SK-N-MC (cell line): Measurements from ENCODE around the gene TMEM163.

Experiments
- EZH2 ChIP-seq: fragments of 200-600 bp; sonication (generic); IDR thresholded peaks from one replicate; pipeline ENCODE4 v1.6.1; 2017; ENCODE audit warnings: antibody characterized with exemption
- FOXP2 ChIP-seq: optimal IDR thresholded peaks from 2 replicates; pipeline ENCODE3; 2011; ENCODE audit warnings: mild to moderate bottlenecking, moderate library complexity; ENCODE audit not compliant: insufficient read depth; ENCODE audit errors: extremely low read length, control extremely low read depth
- POLR2AphosphoS5 ChIP-seq: IDR thresholded peaks from 2 replicates; pipeline ENCODE4 v1.6.1; 2012; ENCODE audit warnings: mild to moderate bottlenecking, low read depth, low read length, borderline replicate concordance

DNA sequence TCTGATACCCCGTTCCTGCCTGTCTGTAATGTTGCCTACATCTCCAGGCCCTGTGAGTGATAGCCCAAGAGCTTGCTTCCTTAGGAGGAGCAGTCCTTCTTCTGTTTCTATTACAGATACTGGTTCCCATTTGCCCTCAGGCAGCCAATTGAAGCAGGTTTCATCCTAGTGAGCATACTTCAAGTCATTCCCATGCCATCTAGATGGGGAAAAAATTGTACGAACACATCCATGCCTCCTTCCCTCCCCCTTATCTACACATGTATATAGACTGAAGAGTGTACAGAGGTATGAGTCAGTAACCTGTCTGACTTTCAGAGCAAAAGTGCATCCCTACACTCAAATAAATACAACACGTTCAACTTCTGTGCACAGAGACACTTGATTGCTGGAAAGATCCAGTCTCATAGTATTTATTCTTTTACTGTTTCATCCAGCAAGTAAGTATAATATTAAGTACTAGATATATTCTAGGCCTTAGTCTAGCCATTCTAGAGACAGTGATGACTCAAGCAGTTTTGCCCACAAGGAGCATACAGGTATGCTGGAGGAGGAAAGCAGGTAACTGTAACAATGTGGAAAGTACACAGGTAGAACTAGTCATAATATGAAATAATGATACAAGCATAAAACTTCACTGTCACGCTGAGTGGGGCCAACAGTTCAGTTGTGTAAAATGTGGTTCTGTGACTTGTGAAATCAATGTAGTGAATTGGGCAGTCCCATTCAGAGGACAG is 311.5 kb downstream of the TMEM163 start:
- TF ChIP-seq POLR2AphosphoS5 (no peak), EZH2 (no peak), FOXP2 (no peak)
